Ovary (tissue), 3 donors: Measurements from ENCODE around the gene KIAA1328.

Source experiments
- CTCF ChIP-seq, 3 donors: fragments of 450-650 bp in 2 of 3; fragments of 200-600 bp in 1 of 3; IDR thresholded peaks; one replicate each; pipeline versions ENCODE4 v1.5.1 to v1.8.0; 2016 to 2022; ENCODE audit warnings: antibody characterized with exemption in 3 of 3, mild to moderate bottlenecking in 1 of 3
- POLR2A ChIP-seq: fragments of 450-650 bp; IDR thresholded peaks from one replicate; pipeline ENCODE4 v1.6.1; 2017; ENCODE audit warnings: antibody characterized with exemption, mild to moderate bottlenecking, moderate library complexity
- donor health status: DM: no; HTN: no; CAD: no.

- TF ChIP-seq CTCF (IDR thresholded peaks at IDR 0.05) (no peak), POLR2A (no peak)
Measured at GRCh38 chr18:36950960-36951359, 122.0 kb downstream of the KIAA1328 start.
